H1 (cell line): ENCODE measurements around the gene FRRS1. TPM values are rescaled to one million over a fixed set of nuclear protein-coding genes. Genes with fewer than 3 reads are reported as not detected.

ENCODE experiments used
- CTCF ChIA-PET: fragments of 300-600 bp; sonication (Branson Sonifier 250); formaldehyde crosslinking; loops from one replicate; lab custom pipeline; 2021; ENCODE audit not compliant: partially characterized antibody; lab: Charles Lee
- POLR2A ChIA-PET: fragments of 300-600 bp; sonication (Branson Sonifier 250); formaldehyde crosslinking; loops from one replicate; lab custom pipeline; 2021; ENCODE audit warnings: inconsistent platforms; ENCODE audit not compliant: partially characterized antibody; lab: Charles Lee
- DNase-seq, 2 experiments: peaks; one replicate each; pipeline versions ENCODE4 v3.0.0 to v3.0.0-alpha.2; 2010 to 2022; ENCODE audit warnings: low spot score in 2 of 2, low read depth in 1 of 2, mixed read lengths in 1 of 2
- FAIRE-seq: peaks from 2 replicates; lab custom pipeline; 2011; peaks lifted over from hg19 to GRCh38; lab: Jason Lieb, UNC
- H2AFZ ChIP-seq: 2 replicates; pipeline ENCODE4 v1.8.1; 2012; ENCODE audit warnings: low read length, inconsistent platforms
- H2AK5ac ChIP-seq: 2 replicates; pipeline ENCODE4 v1.6.1; 2013; ENCODE audit warnings: low read depth, low read length
- H2BK120ac ChIP-seq: replicated peaks from 2 replicates; pipeline ENCODE3; 2013; ENCODE audit warnings: low read depth, low read length, inconsistent platforms
- H2BK12ac ChIP-seq: 2 replicates; pipeline ENCODE4 v1.6.1; 2013; ENCODE audit warnings: low read depth, low read length
- H2BK15ac ChIP-seq: 2 replicates; pipeline ENCODE4 v1.6.1; 2013; ENCODE audit warnings: low read length
- H2BK20ac ChIP-seq: 2 replicates; pipeline ENCODE4 v1.6.1; 2013; ENCODE audit warnings: low read length
- H2BK5ac ChIP-seq: 2 replicates; pipeline ENCODE4 v1.6.1; 2013; ENCODE audit warnings: low read depth, low read length
- H3K14ac ChIP-seq: 2 replicates; pipeline ENCODE4 v1.6.1; 2013; ENCODE audit warnings: inconsistent platforms; ENCODE audit not compliant: insufficient read length
- H3K18ac ChIP-seq: 2 replicates; pipeline ENCODE4 v1.6.1; 2013; ENCODE audit warnings: low read length; ENCODE audit errors: extremely low read depth
- H3K23ac ChIP-seq: 2 replicates; pipeline ENCODE4 v1.6.1; 2013; ENCODE audit warnings: inconsistent platforms; ENCODE audit not compliant: insufficient read length
- H3K23me2 ChIP-seq: 2 replicates; pipeline ENCODE4 v1.6.1; 2013; ENCODE audit warnings: low read depth, low read length
- H3K27ac ChIP-seq: 2 replicates; pipeline ENCODE4 v1.6.1; 2011; ENCODE audit warnings: low read depth, low read length, inconsistent platforms
- H3K27me3 ChIP-seq, 4 experiments: replicated peaks in 1 of 4; 1 replicate in 1 of 4; 2 replicates in 3 of 4; pipeline versions ENCODE4 v1.6.1 to v1.8.1; 2011 to 2013; ENCODE audit warnings: low read length in 3 of 4, mild to moderate bottlenecking in 3 of 4, inconsistent platforms in 2 of 4, mixed read lengths in 2 of 4, moderate library complexity in 1 of 4; ENCODE audit not compliant: control insufficient read depth in 3 of 4, insufficient read depth in 3 of 4; ENCODE audit errors: extremely low read depth in 1 of 4
- H3K36me3 ChIP-seq, 4 experiments: 2 replicates each; pipeline versions ENCODE4 v1.6.1 to v1.8.1; 2011 to 2013; ENCODE audit warnings: mild to moderate bottlenecking in 4 of 4, low read length in 3 of 4, moderate library complexity in 2 of 4, control low read depth in 1 of 4, inconsistent platforms in 1 of 4; ENCODE audit not compliant: insufficient read depth in 4 of 4, control insufficient read depth in 2 of 4
- H3K4ac ChIP-seq: replicated peaks from 2 replicates; pipeline ENCODE3; 2013; ENCODE audit warnings: low read length, low read depth, mixed read lengths, inconsistent platforms; ENCODE audit not compliant: insufficient read length
- H3K4me1 ChIP-seq, 4 experiments: replicated peaks in 1 of 4; 1 replicate in 1 of 4; 2 replicates in 3 of 4; pipeline versions ENCODE4 v1.6.1 to v1.8.1; 2011 to 2013; ENCODE audit warnings: low read length in 3 of 4, inconsistent platforms in 2 of 4, mixed read lengths in 1 of 4; ENCODE audit not compliant: insufficient read depth in 4 of 4, control insufficient read depth in 3 of 4
- H3K4me2 ChIP-seq, 2 experiments: 2 replicates each; pipeline versions ENCODE4 v1.6.1 to v1.8.1; 2011 to 2013; ENCODE audit warnings: low read depth in 2 of 2, low read length in 2 of 2, control low read depth in 1 of 2, inconsistent platforms in 1 of 2, mild to moderate bottlenecking in 1 of 2; ENCODE audit not compliant: insufficient read depth in 1 of 2
- H3K4me3 ChIP-seq, 4 experiments: fragments of 200-600, 300-600 bp in 1 of 4; sonication (generic), shearing (Covaris generic), sonication (Bioruptor Twin) in 1 of 4; 2 replicates each; pipeline versions ENCODE4 v1.5.1 to v1.8.1; 2011 to 2016; ENCODE audit warnings: low read length in 4 of 4, low read depth in 3 of 4, control low read depth in 2 of 4, inconsistent platforms in 2 of 4, mild to moderate bottlenecking in 2 of 4, mixed read lengths in 1 of 4, moderate library complexity in 1 of 4; ENCODE audit not compliant: insufficient read depth in 2 of 4; ENCODE audit errors: extremely low read depth in 1 of 4
- H3K56ac ChIP-seq: replicated peaks from 2 replicates; pipeline ENCODE3; 2013; ENCODE audit warnings: low read depth, mild to moderate bottlenecking, mixed read lengths, low read length, inconsistent platforms; ENCODE audit not compliant: insufficient read length
- H3K79me1 ChIP-seq: 2 replicates; pipeline ENCODE4 v1.6.1; 2013; ENCODE audit warnings: low read depth, low read length, control low read depth
- H3K79me2 ChIP-seq, 2 experiments: 2 replicates each; pipeline versions ENCODE4 v1.6.1 to v1.8.1; 2012 to 2013; ENCODE audit warnings: low read length in 2 of 2, mild to moderate bottlenecking in 2 of 2, inconsistent platforms in 1 of 2; ENCODE audit not compliant: insufficient read depth in 2 of 2, control insufficient read depth in 1 of 2
- H3K9ac ChIP-seq, 4 experiments: replicated peaks in 1 of 4; 1 replicate in 1 of 4; 2 replicates in 3 of 4; pipeline versions ENCODE4 v1.6.1 to v1.8.1; 2011 to 2013; ENCODE audit warnings: low read depth in 3 of 4, low read length in 3 of 4, control low read depth in 2 of 4, mild to moderate bottlenecking in 2 of 4, moderate library complexity in 2 of 4, inconsistent platforms in 1 of 4; ENCODE audit errors: extremely low read depth in 1 of 4
- H3K9me3 ChIP-seq, 2 experiments: 2 replicates each; pipeline versions ENCODE4 v1.6.1 to v1.8.1; 2012 to 2013; ENCODE audit warnings: mild to moderate bottlenecking in 2 of 2, moderate library complexity in 2 of 2, control low read depth in 1 of 2, inconsistent platforms in 1 of 2, low read depth in 1 of 2, low read length in 1 of 2, mixed read lengths in 1 of 2; ENCODE audit not compliant: insufficient read depth in 2 of 2
- H4K20me1 ChIP-seq, 2 experiments: replicated peaks in 1 of 2; 2 replicates each; pipeline versions ENCODE3 to v1.8.1; 2011 to 2013; ENCODE audit warnings: inconsistent platforms in 2 of 2, low read length in 2 of 2, mild to moderate bottlenecking in 1 of 2; ENCODE audit not compliant: insufficient read depth in 2 of 2, control insufficient read depth in 1 of 2
- H4K5ac ChIP-seq: 2 replicates; pipeline ENCODE4 v1.6.1; 2013; ENCODE audit warnings: low read length, low read depth, mixed read lengths, inconsistent platforms; ENCODE audit not compliant: insufficient read length
- H4K8ac ChIP-seq: 2 replicates; pipeline ENCODE4 v1.8.0; 2013; ENCODE audit warnings: mild to moderate bottlenecking, moderate library complexity, low read length, inconsistent platforms; ENCODE audit not compliant: insufficient read depth; ENCODE audit errors: extremely low read depth
- H4K91ac ChIP-seq: replicated peaks from 2 replicates; pipeline ENCODE3; 2013; ENCODE audit warnings: low read length, mixed read lengths, inconsistent platforms; ENCODE audit not compliant: insufficient read length
- ASH2L ChIP-seq: fragments of 200-600, 300-600 bp; sonication (generic); IDR thresholded peaks from one replicate; pipeline ENCODE4 v1.7.1; 2017; ENCODE audit warnings: low read length
- HDAC2 ChIP-seq, 2 experiments: fragments of 300-600 bp in 1 of 2; sonication (generic) in 1 of 2; IDR thresholded peaks; 2 replicates each; pipeline ENCODE4 v1.6.1; 2011 to 2012; ENCODE audit warnings: low read depth in 2 of 2, low read length in 2 of 2, mild to moderate bottlenecking in 2 of 2, moderate library complexity in 2 of 2, borderline replicate concordance in 1 of 2, inconsistent platforms in 1 of 2
- MAX ChIP-seq: IDR thresholded peaks from 2 replicates; pipeline ENCODE4 v1.6.1; 2012; ENCODE audit warnings: inconsistent platforms
- POLR2AphosphoS5 ChIP-seq: IDR thresholded peaks from 2 replicates; pipeline ENCODE4 v1.6.1; 2011; ENCODE audit warnings: low read depth, low read length
- SIX5 ChIP-seq: IDR thresholded peaks from 2 replicates; pipeline ENCODE4 v1.6.1; 2011; ENCODE audit warnings: mild to moderate bottlenecking, low read depth, low read length
- SP1 ChIP-seq: IDR thresholded peaks from 2 replicates; pipeline ENCODE4 v1.6.1; 2011; ENCODE audit warnings: low read depth, low read length
- ZNF274 ChIP-seq: IDR thresholded peaks from 2 replicates; pipeline ENCODE4 v1.7.0; 2012; ENCODE audit warnings: low read length, borderline replicate concordance; ENCODE audit errors: extremely low read depth
- polyA plus RNA-seq, 7 experiments: library from polyadenylated mRNA; depleted of rRNA in 3 of 7; stranded (reverse) in 5 of 7; unstranded in 2 of 7; fragments of >200 nt in 5 of 7; fragments of 200-250 nt in 2 of 7; gene quantifications; 1 replicate in 5 of 7; 2 replicates in 1 of 7; 4 replicates in 1 of 7; pipeline versions ENCODE4 v1.2.1 to v1.2.3, GENCODE V29; 2011 to 2013; ENCODE audit warnings: missing spikeins in 2 of 7, mixed read lengths in 2 of 7
- total RNA-seq: library from RNA; stranded (reverse); fragmentation: NEBNext Ultra II Directional; extraction: Animal tissue kit (Norgen Biotek cat#: 25700); gene quantifications from 2 replicates; pipeline ENCODE4 v1.2.1, GENCODE V29; 2021

Gene FRRS1
- total and polyA plus RNA-seq, 2 of the 8 experiments (the other 6 are each of a cell fraction or from before 2014, with no cell fraction given): 3.5 to 6.5 TPM

- H3K79me2 ChIP-seq: no peaks in the 10 kb centered on the region
- H3K4me1 ChIP-seq: no peaks in the 10 kb centered on the region
- TF ChIP-seq SIX5 (no peak), MAX (no peak), HDAC2 (IDR thresholded peaks at IDR 0.05; ENCODE audit: borderline replicate concordance in 1 of 2, low read depth in 2 of 2, low read length in 2 of 2) (no peak), ASH2L (no peak), ZNF274 (no peak), SP1 (no peak), POLR2AphosphoS5 (no peak)
- FAIRE-seq (no peak), DNase-seq (no peak)
- POLR2A ChIA-PET: no interaction called here
- CTCF ChIA-PET: no interaction called here
- H2AK5ac ChIP-seq: no peak overlapping the region
- H2BK20ac ChIP-seq: no peak overlapping the region
- no peaks in the 10 kb centered on the region for H3K79me1 ChIP-seq
- no peak overlapping the region for H2AFZ ChIP-seq
- H3K4me2 ChIP-seq: no peak overlapping the region
- H4K20me1 ChIP-seq: no peaks in the 10 kb centered on the region
- H2BK120ac ChIP-seq: no peak overlapping the region
- H3K18ac ChIP-seq: no peak overlapping the region
- H3K4ac ChIP-seq: no peak overlapping the region
- no peak overlapping the region for H3K4me3 ChIP-seq
- no peaks in the 10 kb centered on the region for H3K27me3 ChIP-seq
- H3K9me3 ChIP-seq: no peaks in the 10 kb centered on the region
- no peaks in the 10 kb centered on the region for H3K23me2 ChIP-seq
- no peaks in the 10 kb centered on the region for H3K36me3 ChIP-seq
- H2BK5ac ChIP-seq: no peak overlapping the region
- no peak overlapping the region for H3K14ac ChIP-seq
- H2BK12ac ChIP-seq: no peak overlapping the region
- no peak overlapping the region for H2BK15ac ChIP-seq
- no peak overlapping the region for H3K56ac ChIP-seq
- no peak overlapping the region for H4K91ac ChIP-seq
- H4K8ac ChIP-seq: no peak overlapping the region
- H4K5ac ChIP-seq: no peak overlapping the region
- H3K23ac ChIP-seq: no peak overlapping the region
- H3K27ac ChIP-seq: no peak overlapping the region
- no peak overlapping the region for H3K9ac ChIP-seq
Measured at GRCh38 chr1:99676876-99677275, 89.6 kb downstream of the FRRS1 start.
